GM04503 (cell line): ENCODE measurements around the gene ADGRL1.
"Not testable (repeated sequence)": the region's sequence is repeated elsewhere in the genome, so short reads cannot be mapped to it uniquely, and the experiment has no call there.

Source experiments
- DNase-seq: peaks from one replicate; pipeline ENCODE4 v3.0.0-alpha.2; 2012; ENCODE audit warnings: low read depth

ADGRL1 gene

DNA sequence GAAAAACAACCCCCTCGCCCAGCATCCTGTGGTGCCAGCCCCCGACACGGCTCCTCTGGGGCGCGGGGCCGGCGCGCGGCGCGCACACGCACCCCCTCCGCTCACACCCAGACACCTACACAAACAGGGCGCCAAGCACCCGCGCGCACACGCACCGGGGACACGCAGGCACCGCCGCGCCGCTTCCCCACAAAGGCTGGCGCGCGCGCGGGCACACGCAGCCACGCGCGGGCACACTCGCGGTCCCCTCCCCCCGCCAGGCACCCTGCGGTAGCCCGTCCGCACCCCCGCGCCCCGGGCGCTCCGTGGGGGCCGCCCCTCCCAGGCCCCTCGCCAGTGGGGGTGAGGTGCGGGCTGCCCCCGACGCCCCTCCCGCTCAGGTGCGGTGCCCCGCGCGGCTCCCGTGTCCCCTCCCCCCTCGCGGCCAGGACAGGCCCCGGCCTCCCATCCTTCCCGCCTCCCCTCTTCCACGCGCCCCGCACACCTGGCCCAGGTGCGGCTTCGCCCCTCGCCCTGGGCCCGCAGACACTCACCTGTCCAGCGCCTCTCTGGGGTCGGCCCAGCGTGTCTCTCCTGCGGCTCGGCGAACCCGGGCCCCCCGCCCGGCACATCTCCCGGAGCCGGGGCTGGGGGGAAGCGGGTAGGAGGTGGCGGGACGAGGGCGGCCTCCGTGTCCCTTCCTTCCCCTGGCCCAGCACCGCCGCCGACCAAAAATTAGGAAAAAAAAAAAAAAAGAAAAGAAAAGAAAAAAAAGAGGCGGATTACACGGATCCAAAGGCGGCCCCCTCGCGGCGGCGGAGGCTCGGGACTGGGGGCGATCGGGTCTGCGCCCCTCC, at the start of gene ADGRL1:
TSS of gene ADGRL1 (minus strand) at position 718 of the 836 bp plus-strand sequence. CDS start 22,567 bp downstream, outside the sequence.
- DNase-seq = not testable (repeated sequence)

DNA sequence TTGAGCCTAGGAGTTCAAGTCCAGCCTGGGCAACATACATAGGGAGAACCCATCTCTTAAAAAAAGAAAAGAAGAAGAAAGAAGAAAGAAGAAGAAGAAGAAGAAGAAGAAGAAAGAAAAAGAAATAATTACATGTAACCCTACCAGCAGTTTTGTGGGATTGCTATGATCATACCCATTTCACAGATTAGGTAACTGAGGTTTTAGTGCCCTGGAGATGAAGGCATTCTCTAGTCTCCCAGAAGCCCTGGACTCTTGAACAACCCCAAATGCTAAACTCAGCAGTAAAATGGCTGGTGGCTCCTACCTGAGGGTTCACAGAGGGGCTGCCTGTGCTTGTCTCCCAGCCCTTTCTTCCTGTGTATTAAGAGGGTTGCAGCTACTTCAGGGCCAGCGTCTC, 49.3 kb upstream of the ADGRL1 start:
- not testable (repeated sequence) for DNase-seq

DNA sequence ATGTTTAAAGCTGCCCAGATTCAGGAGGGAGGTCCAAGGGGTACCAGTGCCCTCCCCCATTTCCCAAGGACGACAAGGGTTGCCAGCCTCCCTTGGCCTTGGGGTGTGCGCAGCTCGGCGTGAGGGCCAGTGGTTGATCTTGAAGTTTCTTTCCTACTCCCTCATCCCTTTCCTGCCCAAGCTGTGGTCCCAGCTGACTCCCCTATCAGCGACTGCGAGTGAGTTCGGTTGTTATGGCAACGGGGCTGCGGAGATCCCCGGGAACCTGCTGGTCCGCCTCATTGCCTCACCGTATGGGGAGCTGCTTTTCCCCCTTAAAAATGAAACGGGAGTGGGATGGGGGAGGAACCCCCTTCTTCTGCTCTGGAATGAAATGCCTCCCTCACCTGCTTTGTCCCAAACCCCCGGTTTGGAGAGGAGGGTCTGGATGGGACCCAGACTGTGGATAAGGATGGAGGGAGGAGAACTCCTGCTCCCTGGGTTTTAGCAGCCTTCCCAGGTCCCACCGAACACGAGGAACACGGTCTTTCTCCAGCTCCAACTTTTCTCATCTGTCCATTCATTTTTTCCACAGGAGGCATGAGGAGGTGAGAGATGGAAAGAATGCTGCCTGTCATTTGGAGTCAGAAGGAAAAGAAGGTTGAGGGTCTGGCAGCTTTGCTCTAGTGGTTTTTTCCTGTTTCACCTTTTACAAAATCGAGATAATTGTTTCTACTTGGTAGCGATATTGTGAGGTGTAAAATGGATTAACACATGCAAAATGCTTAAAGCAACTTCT, 48.0 kb upstream of the ADGRL1 start:
- DNase-seq = not testable (repeated sequence)

DNA sequence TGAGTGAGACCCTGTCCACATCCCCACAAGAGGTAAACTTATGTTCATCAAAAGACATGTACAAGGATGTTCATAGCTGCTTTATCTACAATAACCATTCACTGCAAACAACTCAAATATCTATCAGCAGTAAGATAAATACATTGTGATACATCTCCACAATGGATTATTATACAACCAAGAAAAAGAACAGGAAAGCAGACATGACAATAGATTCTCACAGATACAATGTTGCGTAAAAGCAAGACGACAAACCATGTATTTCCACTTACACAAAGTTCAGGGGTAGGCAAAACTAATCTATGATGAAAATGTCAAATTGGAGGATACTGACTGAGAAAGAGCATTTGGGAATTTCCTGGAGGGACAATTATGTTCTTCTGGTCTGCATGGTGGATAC, 46.2 kb upstream of the ADGRL1 start:
- not testable (repeated sequence) for DNase-seq

DNA sequence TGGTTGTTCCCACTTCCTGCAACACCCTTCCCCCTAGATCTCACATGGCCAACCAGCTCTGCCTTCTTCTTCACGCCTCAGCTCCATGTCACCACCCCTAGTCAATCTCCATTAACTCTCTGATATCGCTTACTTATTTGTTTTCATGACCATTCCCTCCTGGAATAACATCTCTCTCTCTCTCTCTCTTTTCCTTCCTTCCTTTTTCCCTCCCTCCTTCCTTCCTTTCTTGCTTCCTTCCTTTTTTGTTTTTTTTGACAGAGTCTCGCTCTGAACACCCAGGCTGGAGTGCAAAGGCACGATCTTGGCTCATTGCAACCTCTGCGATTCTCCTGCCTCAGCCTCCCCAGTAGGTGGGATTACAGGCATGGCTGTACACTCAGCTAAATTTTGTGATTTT, 44.9 kb upstream of the ADGRL1 start:
- DNase-seq = no peak

DNA sequence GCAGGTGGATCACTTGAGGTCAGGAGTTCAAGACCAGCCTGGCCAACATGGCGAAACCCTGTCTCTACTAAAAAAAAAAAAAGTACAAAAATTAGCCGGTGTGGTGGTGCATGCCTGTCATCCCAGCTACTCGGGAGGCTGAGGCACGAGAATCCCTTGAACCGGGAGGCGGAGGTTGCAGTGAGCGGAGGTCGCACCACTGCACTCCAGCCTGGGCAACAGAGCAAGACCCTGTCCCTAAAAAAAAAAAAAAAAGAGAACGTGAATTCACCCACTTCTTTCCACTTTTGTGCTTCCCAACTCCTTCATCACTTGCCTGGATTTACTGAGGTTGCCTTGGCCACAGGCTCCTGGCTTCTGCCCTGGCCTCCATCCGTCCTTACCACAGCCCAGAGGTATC, 44.3 kb upstream of the ADGRL1 start:
- not testable (repeated sequence) for DNase-seq

DNA sequence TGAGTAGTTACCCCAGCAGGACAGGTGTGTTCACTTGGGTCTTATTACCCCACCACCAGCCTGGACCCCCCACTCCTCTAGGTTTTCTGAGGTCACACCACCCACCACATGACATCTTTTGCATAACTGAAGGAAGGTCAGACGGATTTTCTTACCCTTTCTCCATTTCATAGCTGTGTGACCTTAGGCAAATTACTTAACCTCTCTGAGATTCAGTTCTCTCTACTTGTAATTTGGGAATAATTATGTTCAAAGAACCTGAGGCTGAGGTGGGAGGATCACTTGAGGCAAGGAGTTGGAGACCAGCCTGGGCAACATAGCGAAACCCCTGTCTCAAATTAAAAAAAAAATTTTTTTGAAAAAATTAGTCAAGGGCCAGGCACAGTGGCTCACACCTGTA, 43.9 kb upstream of the ADGRL1 start:
- DNase-seq = not testable (repeated sequence)

DNA sequence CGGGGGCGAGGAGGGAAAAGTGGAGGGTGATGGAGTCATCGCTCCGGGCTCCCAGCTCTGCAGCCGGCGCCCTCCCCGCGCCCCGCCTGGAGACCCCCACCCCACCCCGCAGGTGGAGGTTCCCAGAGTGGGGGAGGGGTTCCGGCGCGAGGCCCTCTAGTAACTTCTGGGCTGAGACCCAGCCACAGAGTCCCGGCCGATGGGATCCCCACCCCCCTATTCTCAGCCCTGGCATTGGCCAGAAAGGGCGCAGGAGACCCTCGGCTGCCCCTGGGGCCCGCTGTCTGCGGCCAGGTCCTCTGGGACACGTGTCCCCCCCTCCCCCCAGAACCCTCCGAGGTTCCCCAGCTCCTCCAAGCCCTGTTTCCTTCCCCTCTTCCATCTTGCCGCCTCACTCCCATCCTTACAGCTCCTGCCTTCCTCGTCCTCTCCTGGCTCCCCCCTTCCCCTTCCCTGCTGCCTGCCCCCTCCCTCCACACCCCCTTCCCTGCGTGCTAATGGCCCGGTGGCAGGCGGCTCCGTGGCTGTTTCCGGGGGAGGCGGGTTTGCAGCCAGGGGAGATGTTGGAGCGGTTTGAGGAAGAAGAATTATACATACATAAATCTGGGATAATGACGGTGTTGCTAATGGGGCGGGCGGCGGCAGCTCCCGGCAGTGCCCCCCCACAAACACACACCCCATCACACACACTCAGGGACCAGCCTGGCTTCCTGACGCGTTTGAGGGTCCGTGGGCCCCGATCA, 43.2 kb upstream of the ADGRL1 start:
- DNase-seq = not testable (repeated sequence)

DNA sequence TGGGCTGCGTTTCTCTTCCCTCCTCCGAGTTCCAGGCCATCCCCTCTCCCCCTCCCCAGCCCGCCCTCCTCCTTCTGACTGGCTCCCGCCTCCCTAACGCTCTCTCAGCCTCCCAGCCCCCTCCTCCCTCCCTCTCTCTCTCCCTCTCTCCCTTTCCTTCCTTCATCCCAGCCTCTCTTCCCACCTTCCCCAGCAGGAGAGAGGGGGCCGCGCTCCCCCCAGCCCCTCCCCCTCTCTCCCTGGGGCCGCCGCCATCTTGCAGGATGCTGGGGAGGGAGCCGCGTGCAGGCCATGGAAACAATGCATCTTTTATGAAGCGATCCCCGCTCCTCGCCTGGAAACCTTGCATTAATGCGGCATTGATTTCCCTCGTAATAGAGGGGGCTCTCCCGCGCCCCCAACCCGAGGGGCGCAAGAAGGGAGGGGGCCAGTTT, 42.6 kb upstream of the ADGRL1 start:
- no peak for DNase-seq

DNA sequence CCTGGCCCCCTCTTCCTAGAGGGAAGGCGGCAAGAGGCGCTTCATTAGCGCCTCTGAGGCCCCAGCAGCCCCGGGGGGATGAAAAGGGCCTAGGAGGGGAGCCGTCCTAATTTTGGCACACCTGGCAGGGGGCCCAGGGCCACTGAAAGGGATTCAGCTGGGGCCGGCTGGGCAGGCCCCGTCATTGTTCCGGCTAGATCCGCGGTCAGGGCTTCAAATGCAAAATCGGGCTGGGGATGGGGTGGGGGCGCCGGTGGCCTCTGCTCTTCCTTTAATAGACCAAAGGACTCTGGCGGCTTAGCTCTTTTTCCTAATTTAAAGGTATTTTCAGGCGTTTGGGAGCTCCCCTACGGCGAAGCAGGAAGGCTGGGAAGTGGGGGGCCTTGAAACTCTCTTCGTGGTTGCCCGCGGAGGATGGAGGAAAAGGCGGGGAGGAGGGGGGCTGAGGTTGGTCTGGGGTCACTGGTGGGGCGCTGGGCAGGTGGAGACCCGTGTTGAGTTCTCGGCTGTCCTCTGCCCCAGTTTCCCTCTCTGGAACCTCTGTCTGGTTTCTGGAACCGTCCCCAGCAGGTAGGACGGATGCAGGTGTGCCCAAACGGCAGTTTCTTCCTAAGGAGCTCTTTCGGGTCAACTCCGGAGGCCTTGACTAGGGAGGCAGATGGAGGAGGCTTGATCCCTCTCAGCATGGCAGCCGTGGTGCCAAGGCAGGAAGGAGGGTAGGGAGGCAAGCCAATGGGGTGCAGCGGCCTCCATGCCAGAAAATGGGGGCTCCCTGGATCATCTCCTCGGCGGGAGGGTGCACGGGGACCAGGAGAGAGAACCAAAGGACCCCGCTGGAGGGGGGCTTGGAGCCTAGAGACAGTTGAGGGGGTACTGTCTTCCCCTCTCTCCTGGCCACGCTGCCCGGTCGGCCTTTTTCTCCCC, 41.8 kb upstream of the ADGRL1 start:
- DNase-seq = not testable (repeated sequence)

DNA sequence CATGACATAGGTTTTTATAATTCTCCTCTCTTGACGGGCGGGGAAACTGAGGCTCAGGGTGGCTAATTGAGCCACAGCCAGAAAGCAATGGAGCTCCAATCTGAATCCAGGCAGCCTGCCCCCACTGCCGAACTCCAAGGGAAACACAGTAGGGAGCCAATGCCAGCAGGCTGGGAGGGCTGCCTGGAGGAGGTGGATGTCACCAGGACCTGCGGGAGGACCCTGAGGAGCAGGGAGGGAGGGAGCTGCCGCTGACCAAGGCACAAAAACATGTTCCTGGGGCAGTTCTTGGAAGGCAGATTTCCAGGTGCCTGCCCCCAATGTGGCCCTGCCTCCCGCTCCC, 41.2 kb upstream of the ADGRL1 start:
- DNase-seq = not testable (repeated sequence)

DNA sequence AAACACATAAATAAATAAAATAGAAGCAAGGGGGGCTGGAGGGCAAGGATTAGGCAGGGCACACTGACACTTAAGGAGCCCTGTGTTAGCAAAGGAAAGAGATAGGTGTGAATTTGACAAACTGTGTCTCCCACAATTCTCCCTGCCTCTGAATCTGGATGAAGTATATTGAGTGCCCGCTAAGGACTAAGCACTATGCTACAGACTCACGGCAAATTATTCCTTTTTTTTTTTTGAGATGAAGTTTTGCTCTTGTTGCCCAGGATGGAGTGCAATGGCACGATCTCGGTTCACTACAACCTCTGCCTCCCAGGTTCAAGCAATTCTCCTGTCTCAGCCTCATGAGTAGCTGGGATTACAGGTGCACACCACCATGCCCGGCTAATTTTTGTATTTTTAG, 38.4 kb upstream of the ADGRL1 start:
- DNase-seq = not testable (repeated sequence)

DNA sequence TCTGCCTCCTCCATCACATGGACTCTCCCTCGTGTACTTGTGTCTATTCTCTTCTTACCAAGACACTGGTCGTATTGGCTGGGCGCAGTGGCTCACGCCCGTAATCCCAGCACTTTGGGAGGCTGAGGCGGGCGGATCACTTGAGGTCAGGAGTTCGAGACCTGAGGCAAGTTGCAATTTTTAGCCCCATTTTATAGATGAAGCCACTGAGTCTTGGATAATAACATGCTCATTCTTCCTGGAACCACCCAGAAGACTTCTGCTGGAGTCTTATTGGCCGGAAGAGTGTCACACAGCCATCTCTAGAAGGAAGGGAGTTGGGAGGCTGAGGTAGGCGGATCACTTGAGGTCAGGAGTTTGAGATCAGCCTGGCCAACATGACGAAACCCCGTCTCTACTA, 37.7 kb upstream of the ADGRL1 start:
- DNase-seq = not testable (repeated sequence)

DNA sequence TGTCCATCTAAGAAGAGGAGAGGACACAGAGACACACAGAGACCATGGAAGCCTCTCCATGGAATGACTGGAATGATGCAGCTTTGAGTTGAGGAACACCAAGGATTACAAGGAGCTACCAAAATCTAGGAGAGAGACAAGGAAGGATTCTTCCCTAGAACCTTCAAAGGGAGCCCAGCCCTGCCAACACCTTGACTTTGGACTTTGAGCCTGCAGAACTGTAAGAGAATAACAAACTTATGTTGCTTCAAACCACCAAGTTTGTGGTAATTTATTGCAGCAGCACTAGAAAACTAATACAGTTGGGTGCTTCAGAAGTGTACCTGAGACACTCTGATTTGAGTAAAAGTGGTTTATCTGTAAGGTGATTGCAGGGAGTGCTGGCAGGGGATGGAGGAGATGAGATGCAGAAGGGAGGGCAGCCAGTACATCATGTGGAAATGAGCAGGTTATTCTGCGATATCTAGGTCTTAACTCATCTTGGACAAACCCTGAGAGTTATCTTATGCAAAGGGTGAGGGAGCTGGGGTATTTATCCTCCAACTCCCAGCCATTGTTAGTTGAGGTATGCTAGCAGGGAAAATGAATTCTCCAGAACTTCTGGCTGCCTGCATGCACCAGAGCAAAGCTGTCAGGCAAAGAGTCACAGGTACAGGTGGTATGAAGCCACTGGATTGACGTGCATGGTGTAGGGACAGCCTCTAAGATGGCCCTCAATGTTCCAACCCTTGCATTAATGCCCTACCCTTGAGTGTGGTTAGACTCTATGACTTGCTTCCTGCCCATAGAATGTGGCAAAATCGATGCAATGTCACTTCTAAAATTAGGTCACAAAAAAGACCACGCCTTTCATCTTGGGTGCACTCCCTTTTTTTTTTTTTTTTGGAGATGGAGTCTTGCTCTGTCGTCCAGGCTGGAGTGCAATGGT, 31.3 kb upstream of the ADGRL1 start:
- no peak for DNase-seq

DNA sequence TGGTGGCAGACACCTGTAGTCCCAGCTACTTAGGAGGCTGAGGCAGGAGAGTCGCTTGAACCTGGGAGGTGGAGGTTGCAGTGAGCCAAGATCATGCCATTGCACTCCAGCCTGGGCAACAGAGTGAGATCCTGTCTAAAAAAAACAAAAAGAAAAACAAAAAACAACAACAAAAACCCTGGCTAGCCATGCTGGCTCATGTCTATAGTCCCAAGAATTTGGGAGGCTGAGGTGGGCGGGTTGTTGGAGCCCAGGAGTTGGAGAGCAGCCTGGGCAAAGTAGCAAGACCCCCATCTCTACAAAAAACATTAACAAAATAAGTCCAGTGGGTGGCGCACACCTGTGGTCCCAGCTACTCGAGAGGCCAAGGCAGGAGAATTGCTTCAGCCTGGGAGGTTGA, 27.0 kb upstream of the ADGRL1 start:
- not testable (repeated sequence) for DNase-seq

DNA sequence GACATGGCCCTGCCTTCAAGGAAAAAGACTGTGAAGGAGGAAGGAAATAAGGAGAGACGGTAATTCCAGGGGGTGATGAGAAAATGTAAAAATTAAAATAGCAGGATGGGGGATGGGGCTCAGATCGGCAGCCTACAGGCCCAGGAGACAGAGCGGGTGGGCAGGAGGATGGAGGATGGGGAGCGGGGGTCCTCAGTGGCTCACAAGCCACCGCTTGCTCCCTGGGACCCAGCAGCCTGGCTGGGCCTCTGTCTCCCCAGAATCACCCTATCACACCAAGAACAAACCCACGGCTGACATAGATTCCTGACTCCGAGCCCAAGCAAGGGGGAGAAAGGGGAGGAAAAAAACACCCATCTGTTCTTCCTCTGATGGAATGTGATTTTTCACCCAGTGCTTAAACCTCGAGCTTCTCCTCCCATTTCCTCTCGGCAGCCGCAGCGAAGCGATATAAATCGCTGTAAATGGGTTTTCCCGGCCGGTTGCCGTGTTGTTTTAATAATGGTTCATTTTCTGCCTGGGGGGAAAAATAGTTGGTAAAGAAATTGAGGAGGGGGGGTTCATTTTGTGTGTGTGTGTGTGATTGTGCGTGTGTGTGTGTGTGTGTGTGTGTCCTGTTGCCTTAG, 22.6 kb upstream of the ADGRL1 start:
- not testable (repeated sequence) for DNase-seq

DNA sequence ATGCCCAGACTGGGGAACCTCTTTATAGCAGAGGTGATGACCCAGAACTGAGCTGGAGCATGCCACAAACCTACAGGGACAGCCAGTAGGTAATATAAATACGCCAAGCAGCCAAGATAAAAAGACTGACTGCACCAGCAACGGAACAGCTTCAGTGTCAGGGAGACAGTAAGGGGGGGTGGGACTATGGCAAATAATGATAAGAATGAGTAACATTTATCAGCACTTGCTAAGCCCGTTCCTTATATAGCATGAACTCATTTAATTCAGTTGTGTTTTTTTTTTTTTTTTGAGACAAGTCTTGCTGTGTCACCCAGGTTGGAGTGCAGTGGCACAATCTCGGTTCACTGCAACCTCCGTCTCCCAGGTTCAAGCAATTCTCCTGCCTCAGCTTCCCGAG, 20.5 kb upstream of the ADGRL1 start:
- DNase-seq = not testable (repeated sequence)

DNA sequence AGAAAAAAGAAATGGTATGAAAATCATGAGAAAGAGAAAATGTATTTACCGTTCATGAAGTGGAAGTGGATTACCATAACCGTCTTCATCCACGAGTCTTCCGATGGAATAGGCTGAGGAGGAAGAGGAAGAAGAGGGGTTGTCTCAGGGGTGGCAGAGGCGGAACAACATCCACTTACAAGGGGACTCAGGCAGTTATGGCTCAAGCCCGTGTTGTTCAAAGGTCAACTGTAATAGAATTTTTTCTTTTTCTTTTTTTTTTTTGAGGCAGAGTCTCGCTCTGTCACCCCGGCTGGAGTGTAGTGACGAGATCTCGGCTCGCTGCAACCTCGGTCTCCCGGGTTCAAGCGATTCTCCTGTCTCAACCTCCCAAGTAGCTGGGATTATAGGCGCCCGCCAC, 16.9 kb upstream of the ADGRL1 start:
- no peak for DNase-seq

DNA sequence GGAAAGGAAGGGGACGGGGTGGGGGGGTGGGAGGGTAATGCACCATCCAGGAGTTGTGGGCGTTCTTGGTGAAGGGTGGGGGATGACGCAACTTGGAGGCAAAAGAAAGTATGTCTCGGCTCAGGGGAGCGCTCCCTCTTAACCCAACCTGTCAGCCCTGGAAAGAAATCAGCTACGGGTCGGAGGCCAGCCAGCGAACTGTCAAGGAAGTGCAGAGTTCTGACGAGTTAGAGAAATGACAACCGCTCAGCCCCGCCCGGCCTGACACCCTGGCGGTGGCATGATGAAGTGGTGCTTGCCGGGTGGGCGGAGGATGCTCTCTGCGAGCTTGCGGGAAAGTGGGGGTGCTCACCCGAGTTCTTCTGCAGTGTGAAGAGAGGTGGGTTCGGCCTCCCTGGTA, 15.4 kb upstream of the ADGRL1 start:
- DNase-seq = not testable (repeated sequence)
